Body of pancreas (tissue), 4 donors: ENCODE results near the gene ARID4B. TPM values are rescaled to one million over a fixed set of nuclear protein-coding genes. Genes with fewer than 3 reads are reported as not detected.
"Not testable (repeated sequence)": the region's sequence is repeated elsewhere in the genome, so short reads cannot be mapped to it uniquely, and the experiment has no call there.

Source experiments
- ATAC-seq: fragments of 150-250 bp; one replicate; pipeline ENCODE4 v1.9.1; 2016
- DNase-seq, 4 donors: peaks; one replicate each; pipeline ENCODE4 v3.0.0-alpha.2; 2019
- H3K27ac ChIP-seq, 4 donors: fragments of 200-600 bp; sonication (generic); 1 replicate in 3 of 4; 2 replicates in 1 of 4; pipeline versions ENCODE4 v1.5.1 to v1.6.1; 2016 to 2019; ENCODE audit warnings: mild to moderate bottlenecking in 1 of 4, mixed read lengths in 1 of 4, moderate library complexity in 1 of 4
- H3K27me3 ChIP-seq, 2 donors: fragments of 200-600 bp; sonication (generic); one replicate each; pipeline ENCODE4 v1.6.0; 2016; ENCODE audit warnings: mild to moderate bottlenecking in 1 of 2
- H3K36me3 ChIP-seq, 2 donors: fragments of 200-600 bp; sonication (generic); replicated peaks in 1 of 2; 2 replicates each; pipeline ENCODE4 v1.5.1; 2016; ENCODE audit warnings: low read depth in 2 of 2; ENCODE audit not compliant: insufficient read depth in 1 of 2
- H3K4me1 ChIP-seq: fragments of 200-600 bp; sonication (generic); one replicate; pipeline ENCODE4 v1.6.0; 2016
- H3K4me3 ChIP-seq, 2 donors: fragments of 200-600 bp; sonication (generic); 1 replicate in 1 of 2; 2 replicates in 1 of 2; pipeline ENCODE4 v1.5.1; 2016 to 2019
- H3K9me3 ChIP-seq, 3 donors: fragments of 200-600 bp; sonication (generic); 1 replicate in 2 of 3; 2 replicates in 1 of 3; pipeline ENCODE4 v1.5.1; 2016
- CTCF ChIP-seq, 7 experiments: fragments of 450-650 bp in 4 of 7; fragments of 200-600 bp in 3 of 7; sonication (generic) in 3 of 7; IDR thresholded peaks; one replicate each; pipeline ENCODE4 v1.5.1; 2016 to 2019; ENCODE audit warnings: antibody characterized with exemption in 7 of 7
- POLR2A ChIP-seq, 3 donors: fragments of 450-650 bp; IDR thresholded peaks; one replicate each; pipeline ENCODE4 v1.6.1; 2016; ENCODE audit warnings: antibody characterized with exemption in 3 of 3, mild to moderate bottlenecking in 2 of 3
- WGBS, 2 donors: methylation state at CpG; one replicate each; pipeline ENCODE4 v1.1.5; 2017; 5-methylcytosine and 5-hydroxymethylcytosine counted together
- intact Hi-C: fragments of 100-400 bp; cut with DNase I; formaldehyde crosslinking; loops from one replicate; pipeline ENCODE4 v1.15.1; 2023
- total RNA-seq, 2 donors: library from RNA; depleted of rRNA; stranded (reverse); fragments of >200 nt; gene quantifications; one replicate each; pipeline ENCODE4 v1.1.0, GENCODE V29; 2016

ARID4B gene
- total RNA-seq, 2 donors from 2014 or later, result 27.7 to 35.3 TPM

DNA sequence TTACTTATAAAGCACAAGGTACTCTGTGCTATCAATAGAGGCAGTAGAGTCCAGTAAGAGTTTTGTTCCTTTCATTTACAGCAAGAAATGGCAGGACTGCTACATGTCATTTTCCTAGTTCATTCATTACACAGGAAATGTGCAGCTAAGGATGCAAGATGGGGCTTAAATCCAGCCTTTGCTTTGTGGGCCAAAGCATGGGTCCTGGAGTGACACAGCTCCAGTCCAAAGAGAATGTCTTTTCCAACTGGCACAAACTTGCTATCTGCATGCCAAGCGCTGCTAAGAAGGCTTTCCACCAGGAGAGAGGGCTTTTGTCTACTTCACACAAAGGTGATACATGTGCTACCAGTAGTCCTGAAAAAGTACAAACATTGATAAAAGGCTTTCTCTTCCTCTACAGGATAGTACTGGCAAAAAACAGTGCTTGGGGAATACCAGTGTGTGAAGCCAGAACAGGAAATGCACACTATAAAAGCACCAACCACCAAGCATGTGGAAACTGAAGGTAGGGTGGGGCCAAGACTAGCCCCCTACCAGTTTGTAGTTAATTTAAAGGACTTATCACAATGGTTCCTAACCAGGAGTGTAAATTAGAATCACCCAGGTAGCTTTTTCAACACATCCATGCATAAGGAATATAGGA lies 68.7 kb downstream of the ARID4B start:
- intact Hi-C loops, result loop anchor here (10.0 kb wide), 1 partner anchor 156 kb away; no protein-coding TSS in a partner anchor
- ATAC-seq, result peak; percentile 68

GRCh38 chr1:235258068-235258467 lies 69.9 kb downstream of the ARID4B start:
- not testable (repeated sequence) for DNase-seq, H3K27me3 ChIP-seq, H3K4me3 ChIP-seq, H3K9me3 ChIP-seq, ATAC-seq, H3K36me3 ChIP-seq
- H3K4me1 ChIP-seq, result peaks cover 16% of the 10 kb centered on the region
- 92 to 93% methylated on average over 6 of the region's 6 CpGs for WGBS, 2 donors
- peak overlapping the region in 1 of 4 donors; percentile 72 for H3K27ac ChIP-seq
- intact Hi-C loops, result loop anchor here (10.0 kb wide), 1 partner anchor 157 kb away; no protein-coding TSS in a partner anchor

More for the DNA sequence above, 68.7 kb downstream of the ARID4B start:
- TF ChIP-seq POLR2A (IDR thresholded peaks at IDR 0.05) (no peak), CTCF (IDR thresholded peaks at IDR 0.05) (peak in 2 of 7 experiments; percentile 10 to 28)
- Histone ChIP-seq H3K27me3 (no peaks in the 10 kb centered on the region), H3K4me3 (no peak overlapping the region), H3K36me3 (no peaks in the 10 kb centered on the region), H3K27ac (peak overlapping the region in 3 of 4 donors; percentile 18 to 72 (median 21)), H3K4me1 (peaks cover 13% of the 10 kb centered on the region), H3K9me3 (no peaks in the 10 kb centered on the region)
- peak; percentile 36 to 62 (median 50) for DNase-seq
- WGBS, 2 donors, result 11 to 47% methylated on average over 1 of the region's 1 CpG

GRCh38 chr1:235254721-235255120 lies 73.3 kb downstream of the ARID4B start:
- WGBS, 2 donors, result 70 to 85% methylated on average over 1 of the region's 1 CpG

DNA sequence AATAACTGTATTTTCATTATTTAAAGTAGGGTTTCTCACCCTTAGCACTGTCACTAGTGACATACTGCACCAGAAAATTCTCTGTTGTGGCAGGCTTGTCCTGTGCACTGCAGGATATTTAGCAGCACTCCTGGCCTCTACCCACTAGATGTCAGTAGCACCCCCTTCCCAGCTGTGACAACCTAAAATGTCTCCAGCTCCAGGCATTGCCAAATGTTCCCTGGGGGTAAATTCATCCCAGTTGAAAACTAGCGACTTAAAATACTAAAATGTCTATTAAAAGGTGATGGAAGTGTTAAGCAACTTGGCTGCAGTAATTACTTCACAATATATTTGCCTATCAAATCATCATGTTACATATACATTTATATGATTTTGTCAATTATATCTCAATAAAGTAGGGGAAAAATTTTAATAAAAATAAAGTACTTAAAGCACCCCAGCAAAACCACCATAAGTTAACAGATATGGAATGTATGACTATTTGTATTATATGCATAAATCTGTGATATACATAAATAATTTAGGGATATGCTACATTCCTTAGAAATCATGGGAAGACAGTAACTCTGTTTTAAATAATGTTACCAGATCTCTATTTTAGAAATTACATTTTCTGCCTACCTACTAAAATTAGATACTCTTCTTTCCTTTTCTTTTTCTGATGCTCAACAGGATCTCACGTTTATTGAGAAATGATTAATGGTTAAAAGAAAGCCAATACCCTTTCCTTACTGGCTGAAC lies 74.6 kb downstream of the ARID4B start:
- WGBS, 2 donors, result 16 to 18% methylated on average over 2 of the region's 2 CpGs
- DNase-seq (peak; percentile 64 to 76 (median 70)), ATAC-seq (peak; percentile 92)
- H3K36me3 ChIP-seq, result peaks cover 0 to 2% of the 10 kb centered on the region in 2 donors
- H3K27ac ChIP-seq, result no peak overlapping the region
- intact Hi-C loops, result loop anchor here (10.0 kb wide), 1 partner anchor 161 kb away; no protein-coding TSS in a partner anchor
- no peaks in the 10 kb centered on the region for H3K27me3 ChIP-seq
- peaks cover 15% of the 10 kb centered on the region for H3K4me1 ChIP-seq
- H3K9me3 ChIP-seq, result no peaks in the 10 kb centered on the region
- H3K4me3 ChIP-seq, result no peak overlapping the region
- peak; percentile 66 to 87 (median 84) for TF ChIP-seq CTCF (IDR thresholded peaks at IDR 0.05)
- TF ChIP-seq POLR2A (IDR thresholded peaks at IDR 0.05), result no peak

More at GRCh38 chr1:235254721-235255120, 73.3 kb downstream of the ARID4B start:
- TF ChIP-seq CTCF (IDR thresholded peaks at IDR 0.05), result no peak
- no peak for TF ChIP-seq POLR2A (IDR thresholded peaks at IDR 0.05)
- no peak overlapping the region for H3K4me3 ChIP-seq
- no peak for ATAC-seq
- H3K4me1 ChIP-seq, result peaks cover 27% of the 10 kb centered on the region
- H3K36me3 ChIP-seq, result peaks cover 0 to 2% of the 10 kb centered on the region in 2 donors
- intact Hi-C loops, result loop anchor here (10.0 kb wide), 1 partner anchor 160 kb away; no protein-coding TSS in a partner anchor
- no peak for DNase-seq
- no peaks in the 10 kb centered on the region for H3K9me3 ChIP-seq
- no peak overlapping the region for H3K27ac ChIP-seq
- no peaks in the 10 kb centered on the region for H3K27me3 ChIP-seq

DNA sequence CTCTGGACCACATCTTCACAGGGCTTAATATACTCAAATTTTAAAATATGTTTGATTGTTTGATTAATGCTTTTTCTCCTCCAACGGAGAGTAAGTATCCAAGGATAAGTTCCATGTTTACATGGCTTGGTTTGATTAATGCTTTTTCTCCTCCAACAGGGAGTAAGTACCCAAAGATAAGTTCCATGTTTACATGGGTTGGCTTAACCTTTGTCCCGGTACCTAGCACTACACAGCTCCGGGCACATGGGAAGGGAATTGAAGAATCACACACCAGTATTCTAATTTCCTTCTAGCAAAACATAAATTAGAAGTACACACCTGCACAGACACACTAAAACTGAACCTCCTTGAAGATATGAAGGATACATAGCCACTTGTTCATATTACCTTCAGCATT lies 77.5 kb downstream of the ARID4B start:
- peaks cover 26% of the 10 kb centered on the region for H3K4me1 ChIP-seq
- no peaks in the 10 kb centered on the region for H3K9me3 ChIP-seq
- TF ChIP-seq POLR2A (IDR thresholded peaks at IDR 0.05) (no peak), CTCF (IDR thresholded peaks at IDR 0.05) (no peak)
- H3K4me3 ChIP-seq, result no peak overlapping the region
- ATAC-seq (peak; percentile 44), DNase-seq (peak in 1 of 4 donors; percentile 27)
- peak overlapping the region in 1 of 4 donors; percentile 41 for H3K27ac ChIP-seq
- 20 to 35% methylated on average over 3 of the region's 3 CpGs for WGBS, 2 donors
- intact Hi-C loops, result loop anchor here (10.0 kb wide), 1 partner anchor 164 kb away; no protein-coding TSS in a partner anchor
- no peaks in the 10 kb centered on the region for H3K27me3 ChIP-seq
- H3K36me3 ChIP-seq, result peaks cover 0 to 2% of the 10 kb centered on the region in 2 donors
